Stimulated activated CD8-positive, alpha-beta memory T cell treated with anti-CD3 and anti-CD28 coated beads, Interleukin-2, amount 100 ng/mL, for 48 hours (primary cell): ENCODE results near the gene PIEZO1.
"Not testable (repeated sequence)": the region's sequence is repeated elsewhere in the genome, so short reads cannot be mapped to it uniquely, and the experiment has no call there.

Source experiments
- DNase-seq, 2 donors: peaks; one replicate each; pipeline ENCODE4 v3.0.0-alpha.2; 2020; ENCODE audit warnings: low read depth in 2 of 2

Gene PIEZO1

GRCh38 chr16:88785106-88785924 lies at the start of gene PIEZO1:
TSS of gene PIEZO1 (minus strand) at chr16:88785220. CDS start at chr16:88784964, 256 bp downstream.
- peak in 1 of 2 donors; percentile 66 for DNase-seq

- DNase-seq, result no peak
Observed at GRCh38 chr16:88834670-88835069, 49.6 kb upstream of the PIEZO1 start.

DNA sequence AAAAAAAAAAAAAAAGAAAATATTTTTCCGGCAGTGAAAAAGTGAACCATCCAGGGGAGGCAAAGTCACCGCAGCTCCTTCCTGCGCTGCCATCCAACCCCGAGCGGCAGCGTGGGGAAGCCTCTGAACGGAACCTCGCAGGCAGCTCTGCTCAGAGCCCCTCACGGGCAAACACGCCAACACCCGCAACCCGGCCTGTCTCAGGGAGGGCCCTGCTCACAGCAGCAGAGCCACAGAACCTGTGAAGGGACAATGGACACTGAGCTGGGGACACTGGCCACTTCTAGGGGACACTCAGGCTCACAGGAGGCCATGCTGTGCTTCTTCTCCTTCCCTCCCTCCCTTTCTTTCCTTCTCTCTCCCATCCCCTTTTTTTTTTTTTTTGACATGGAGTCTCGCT lies 48.1 kb upstream of the PIEZO1 start:
- DNase-seq, result no peak

GRCh38 chr16:88831838-88832237 lies 46.8 kb upstream of the PIEZO1 start:
- DNase-seq, result no peak

GRCh38 chr16:88830783-88831182 lies 45.8 kb upstream of the PIEZO1 start:
- DNase-seq, result no peak

- no peak for DNase-seq
Observed at GRCh38 chr16:88830258-88830657, 45.2 kb upstream of the PIEZO1 start.

GRCh38 chr16:88828711-88829110 lies 43.7 kb upstream of the PIEZO1 start:
- no peak for DNase-seq

DNA sequence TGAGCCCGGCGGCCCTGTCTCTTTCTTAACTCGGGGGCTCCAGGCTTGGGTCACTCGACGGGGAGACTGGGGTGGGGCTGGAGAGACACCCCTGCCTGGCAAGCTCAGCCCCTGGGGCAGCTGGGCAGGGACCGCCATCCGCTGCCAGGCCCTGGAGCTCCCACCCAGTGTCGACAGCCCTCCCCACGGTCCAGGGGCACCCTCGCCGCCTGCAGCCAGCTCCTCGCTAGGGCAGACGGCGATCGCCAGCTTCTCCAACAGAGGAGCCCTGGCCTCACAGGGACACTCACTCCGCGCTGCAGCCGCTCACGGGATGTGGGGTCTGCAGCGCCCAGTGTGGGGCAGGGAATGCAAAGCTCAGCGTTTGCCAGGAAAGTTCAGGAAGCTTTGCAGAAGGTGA lies 42.7 kb upstream of the PIEZO1 start:
- no peak for DNase-seq

DNA sequence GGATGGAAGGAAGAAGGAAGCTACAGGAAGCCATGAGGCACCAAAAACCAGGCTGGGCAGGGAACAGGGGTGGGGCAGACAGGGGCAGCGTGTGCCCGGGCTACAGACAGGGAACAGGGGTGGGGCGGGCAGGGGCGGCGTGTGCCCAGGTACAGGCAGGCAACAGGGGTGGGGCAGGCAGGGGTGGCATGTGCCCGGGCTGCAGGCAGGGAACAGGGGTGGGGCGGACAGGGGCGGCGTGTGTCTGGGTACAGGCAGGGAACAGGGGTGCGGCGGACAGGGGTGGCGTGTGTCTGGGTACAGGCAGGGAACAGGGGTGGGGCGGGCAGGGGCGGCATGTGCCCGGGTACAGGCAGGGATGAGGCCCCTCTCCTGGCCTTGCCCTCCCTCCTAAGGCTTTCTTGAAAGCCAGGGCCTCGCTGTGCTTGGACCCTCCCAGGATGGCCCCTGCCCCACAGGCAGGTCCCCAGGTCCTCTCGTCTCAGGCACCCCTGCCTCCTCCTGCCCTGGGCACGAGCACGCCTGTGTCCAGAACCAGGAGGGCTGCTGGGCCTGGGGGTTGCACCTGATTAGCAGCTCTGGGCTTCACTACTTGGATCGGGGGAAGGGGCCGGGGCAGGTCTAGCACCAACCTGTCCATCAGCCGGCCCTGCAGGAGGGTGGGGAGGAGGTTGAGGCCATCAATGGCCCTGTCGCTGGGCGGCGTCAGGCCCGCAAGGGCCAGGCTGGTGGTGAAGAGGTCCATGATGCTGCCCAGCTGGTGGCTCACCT lies 41.2 kb upstream of the PIEZO1 start:
- DNase-seq, result no peak

- DNase-seq, result no peak
Observed at GRCh38 chr16:88825146-88825545, 40.1 kb upstream of the PIEZO1 start.

DNA sequence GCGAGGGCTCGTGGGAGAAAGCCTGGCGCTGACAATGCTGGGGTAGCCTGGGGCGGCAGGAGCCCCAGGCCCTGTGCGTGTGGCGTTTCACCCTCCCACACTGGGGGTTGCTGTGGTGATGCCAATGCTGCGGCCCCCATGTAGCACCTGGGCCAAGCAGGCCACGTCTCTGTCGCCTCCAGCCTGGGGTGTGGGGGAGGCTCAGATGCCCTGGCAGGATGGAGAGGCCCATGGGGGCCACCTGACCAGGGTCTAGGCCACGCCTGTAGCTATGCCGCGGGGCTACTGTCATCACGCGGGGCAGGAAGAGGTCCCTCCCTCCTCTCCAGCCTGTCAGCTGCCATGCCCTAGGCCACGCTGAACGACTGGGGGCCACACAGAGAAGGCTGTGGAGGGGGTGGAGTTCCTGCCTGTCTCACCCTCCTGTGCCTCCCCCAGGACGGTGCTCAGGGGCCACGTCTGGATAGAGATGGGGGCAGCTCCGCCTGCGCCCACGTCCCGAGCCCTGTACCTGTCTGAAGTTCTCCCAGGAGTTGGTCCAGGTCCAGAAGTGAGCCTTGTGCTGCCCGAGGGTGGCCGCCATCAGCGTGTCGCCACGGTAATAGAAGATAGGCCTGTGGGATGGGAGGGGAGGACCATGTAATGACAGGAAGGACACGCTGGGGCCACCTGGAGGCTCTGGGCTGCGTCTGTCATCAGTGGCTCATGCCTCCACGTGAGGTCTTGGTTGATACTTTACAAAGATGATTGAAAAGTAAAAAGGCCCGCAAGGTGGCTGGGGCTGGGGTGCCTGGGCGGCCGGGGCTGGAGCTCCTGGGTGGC lies 39.4 kb upstream of the PIEZO1 start:
- no peak for DNase-seq

GRCh38 chr16:88823646-88824045 lies 38.6 kb upstream of the PIEZO1 start:
- DNase-seq, result not testable (repeated sequence)

- DNase-seq, result no peak
Observed at GRCh38 chr16:88822281-88823040, 37.4 kb upstream of the PIEZO1 start.

DNA sequence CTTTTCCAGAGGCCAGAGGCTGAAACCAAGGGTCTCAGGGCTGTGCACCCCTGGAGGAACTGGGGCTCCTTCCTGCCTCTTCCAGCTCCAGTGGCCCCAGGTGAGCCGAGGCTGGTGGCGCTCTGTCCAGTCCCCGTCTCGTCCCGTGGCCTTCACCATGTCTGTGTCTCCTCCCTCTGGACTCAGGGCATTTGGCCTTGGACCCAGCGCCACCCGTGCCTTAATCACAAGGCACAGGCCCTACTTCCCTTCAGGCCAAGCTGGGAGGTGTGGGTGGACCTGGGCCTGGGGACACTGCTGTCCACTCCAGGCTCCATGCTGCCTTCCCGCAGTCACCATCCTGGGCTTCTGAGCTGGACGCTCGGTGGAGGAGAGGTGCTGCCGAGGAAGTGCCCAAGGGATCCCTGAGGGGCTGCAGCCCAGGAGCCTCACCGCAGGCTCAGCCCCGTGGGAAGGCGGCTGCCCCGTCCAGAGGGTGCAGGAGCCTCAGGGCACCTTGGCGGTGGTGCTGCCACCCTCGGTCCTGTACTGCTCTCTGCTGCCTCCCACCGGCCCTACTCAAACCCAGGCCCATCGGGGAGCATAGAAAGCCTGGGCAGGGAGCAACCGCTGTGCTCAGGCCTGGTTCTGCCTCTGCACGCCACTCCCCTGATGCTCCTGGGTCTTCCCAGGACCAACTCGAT lies 36.3 kb upstream of the PIEZO1 start:
- no peak for DNase-seq

DNA sequence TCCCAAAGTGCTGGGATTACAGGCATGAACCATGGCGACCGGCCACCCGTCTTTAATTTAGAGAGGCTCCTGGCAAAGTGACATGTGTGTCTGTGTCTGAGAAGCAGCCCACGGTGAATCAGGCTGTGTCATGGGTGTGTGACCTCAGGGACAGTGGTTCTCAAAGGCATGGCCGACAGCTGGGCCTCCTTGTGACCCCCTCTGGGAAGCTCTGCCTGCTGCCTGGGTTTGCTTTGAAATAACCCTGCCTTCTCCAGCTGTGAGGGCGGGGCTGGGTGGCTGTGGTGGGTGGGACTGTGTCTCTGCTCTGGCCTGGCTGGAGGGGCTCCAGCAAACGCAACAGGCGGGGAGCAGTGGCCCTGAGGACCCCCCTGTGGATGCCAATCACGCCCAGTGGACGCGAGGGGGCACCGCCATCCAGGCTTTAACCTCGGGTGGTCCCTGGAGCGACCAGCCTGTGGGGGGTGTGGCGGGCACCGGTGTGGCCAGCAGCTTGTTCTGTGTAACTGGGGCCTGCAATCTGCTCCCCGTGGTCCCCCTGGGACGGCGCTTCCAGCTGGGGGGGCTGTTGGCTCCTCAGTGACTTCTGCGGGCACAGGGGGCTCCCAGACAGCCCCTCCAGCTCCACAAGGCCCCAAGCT lies 35.5 kb upstream of the PIEZO1 start:
- DNase-seq, result no peak

GRCh38 chr16:88819126-88819525 lies 34.1 kb upstream of the PIEZO1 start:
- no peak for DNase-seq

- no peak for DNase-seq
Observed at GRCh38 chr16:88818575-88818874, 33.5 kb upstream of the PIEZO1 start.

DNA sequence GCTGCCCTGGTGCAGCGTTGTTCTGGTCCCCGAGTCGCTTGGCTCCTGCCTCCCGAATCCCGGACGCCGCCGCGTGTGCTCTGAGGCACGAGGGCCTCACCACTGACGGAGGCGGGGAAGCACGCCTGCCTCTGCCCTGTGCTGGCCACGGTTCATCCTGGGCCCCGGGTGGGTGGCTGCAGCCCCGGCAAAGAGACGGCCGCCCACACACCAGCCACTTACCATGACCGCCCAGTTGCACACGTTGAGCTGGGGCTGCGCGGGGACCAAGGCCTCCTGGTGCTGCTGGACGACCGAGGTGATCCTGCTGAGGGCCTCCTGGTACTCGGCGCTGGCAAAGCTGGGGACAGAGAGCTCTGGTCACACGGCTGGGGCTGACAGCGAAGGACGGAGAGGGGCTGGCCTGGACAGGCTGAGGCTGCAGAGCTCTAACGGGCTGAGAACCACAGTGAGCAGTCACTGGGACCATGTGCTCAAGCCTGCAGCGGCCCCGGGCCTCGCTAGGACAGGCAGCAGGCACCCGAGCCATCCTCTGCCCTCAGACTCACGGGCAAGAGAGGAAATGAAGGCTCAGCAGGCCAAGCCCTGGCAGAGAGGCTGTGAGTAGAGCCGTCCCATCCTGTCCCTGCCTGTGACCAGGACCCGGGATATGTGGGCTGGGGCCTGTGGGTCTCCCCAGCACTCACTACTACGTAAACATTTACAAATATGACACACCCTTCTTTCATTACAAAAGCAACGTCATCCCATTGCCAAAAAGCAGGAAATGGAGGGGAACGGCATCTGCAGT lies 33.0 kb upstream of the PIEZO1 start:
- DNase-seq, result no peak

GRCh38 chr16:88816736-88817535 lies 31.9 kb upstream of the PIEZO1 start:
- no peak for DNase-seq
